HS-5 (cell line): Measurements from ENCODE around the gene SYNGR2.

Experiments
- DNase-seq: peaks from one replicate; pipeline ENCODE4 v3.0.0-alpha.2; 2012; ENCODE audit warnings: low read depth

Gene SYNGR2

DNA sequence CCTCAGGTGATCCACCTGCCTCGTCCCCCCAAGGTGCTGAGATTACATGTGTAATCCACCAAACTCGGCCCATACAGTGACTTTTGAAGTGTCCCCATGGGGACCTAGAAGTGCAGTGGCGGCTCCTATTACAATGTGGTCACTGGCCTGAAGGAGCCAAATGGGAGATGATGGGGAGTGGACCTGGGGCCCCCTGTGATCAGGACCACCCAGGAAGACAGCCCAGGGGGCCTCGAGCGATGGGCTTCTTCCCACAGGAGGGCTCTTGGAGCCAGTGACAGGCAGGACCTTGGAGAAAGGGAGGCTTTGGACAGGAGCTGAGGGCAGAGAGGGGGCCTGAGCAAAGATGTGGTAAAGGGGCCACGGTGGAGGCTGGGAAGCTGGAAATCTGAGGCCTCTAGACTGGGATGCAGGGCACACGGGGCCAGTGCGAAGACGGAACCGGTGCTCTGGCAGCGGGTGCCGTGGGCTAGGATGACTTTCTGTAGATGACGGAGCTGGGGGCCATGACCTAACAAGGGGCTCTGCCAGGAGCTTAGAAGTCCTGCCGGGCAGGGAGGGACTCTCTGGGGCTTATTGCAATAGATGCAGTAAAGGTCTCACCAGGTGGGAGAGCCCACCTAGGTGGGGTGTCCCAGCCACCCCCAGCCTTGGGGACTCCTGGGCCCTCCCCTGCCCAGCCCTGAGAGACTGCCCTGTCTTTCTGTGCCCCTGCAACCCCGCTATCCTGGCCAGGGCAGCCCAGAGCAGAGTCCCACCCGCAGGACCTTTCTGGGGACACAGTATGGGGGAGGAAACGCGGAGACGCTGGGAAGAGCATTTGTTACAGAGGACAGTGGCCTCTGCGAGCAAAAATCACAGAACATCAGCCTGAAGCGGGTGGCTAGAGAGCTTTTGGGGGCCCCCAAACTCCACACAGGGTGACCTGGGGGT lies 24.9 kb upstream of the SYNGR2 start:
- DNase-seq, result no peak

DNA sequence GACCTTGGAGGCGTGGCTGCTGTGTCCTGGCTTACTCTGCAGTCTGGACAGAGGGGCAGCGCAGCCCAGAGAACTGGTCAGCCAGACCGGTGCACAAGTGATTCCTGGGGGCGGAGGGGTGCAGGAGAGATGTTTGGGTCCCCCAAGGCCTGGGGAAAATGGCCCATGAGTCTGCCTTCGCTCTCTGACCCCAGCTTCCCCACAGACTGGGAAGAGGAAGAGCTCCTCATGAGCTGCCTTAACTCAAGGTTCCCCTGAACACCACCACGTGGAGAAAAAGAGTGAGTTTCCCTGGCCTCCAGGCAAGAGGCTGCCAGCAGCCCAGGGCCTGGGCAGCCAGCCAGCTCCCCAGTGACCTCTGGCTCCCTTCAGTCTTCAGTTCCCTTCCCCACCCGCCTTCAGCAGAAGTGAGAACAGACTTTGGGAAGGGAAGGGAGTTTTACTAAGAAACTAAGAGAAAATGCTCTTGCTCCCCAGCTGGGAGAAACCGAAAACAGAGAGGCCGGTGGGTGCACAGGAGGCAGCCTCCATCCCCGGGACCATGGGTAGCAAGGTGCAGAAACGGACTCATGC lies 24.1 kb upstream of the SYNGR2 start:
- no peak for DNase-seq

DNA sequence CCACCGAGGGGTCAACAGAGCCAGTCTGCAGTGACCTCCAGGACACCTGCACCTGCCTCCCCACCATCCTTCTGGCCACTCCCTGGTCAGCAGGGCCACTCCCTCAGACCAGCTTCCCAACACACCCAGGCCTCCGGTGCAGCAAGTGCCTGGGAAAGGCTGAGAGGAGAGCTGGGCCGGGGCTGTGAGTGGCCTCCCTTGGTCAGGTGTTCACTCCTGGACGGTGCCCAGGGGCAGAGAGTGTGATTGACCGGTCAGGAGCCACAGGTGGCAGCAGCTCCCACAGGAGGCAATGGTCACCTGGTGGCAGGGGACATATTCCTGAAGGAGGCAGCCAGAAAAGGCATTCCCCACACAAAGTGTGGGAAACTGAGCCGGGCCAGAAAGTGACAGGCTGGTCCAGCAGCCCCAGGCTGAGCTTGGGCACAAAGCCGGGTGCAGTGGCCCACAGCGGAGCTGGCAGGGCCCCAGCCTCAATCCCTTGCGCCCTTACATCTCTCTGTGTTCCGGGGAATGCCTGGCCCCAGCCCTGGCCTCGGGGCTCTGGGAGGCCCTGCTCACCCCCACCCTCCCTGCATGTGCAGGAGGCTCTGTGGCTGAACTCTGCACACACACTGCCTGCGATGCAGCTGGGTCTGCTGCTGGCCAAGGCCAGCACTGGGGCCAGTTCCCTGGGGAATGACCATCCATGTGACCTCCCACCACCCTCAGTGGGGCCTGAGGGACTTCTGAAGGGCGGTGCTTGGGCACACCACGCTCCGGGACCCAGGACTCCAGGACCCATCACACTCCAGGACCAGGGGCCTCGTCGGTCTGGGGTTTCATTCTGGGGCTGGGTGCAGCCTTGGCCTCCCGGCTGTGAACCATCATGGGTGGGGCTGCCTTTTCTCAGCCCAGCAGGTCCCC lies 23.4 kb upstream of the SYNGR2 start:
- no peak for DNase-seq

DNA sequence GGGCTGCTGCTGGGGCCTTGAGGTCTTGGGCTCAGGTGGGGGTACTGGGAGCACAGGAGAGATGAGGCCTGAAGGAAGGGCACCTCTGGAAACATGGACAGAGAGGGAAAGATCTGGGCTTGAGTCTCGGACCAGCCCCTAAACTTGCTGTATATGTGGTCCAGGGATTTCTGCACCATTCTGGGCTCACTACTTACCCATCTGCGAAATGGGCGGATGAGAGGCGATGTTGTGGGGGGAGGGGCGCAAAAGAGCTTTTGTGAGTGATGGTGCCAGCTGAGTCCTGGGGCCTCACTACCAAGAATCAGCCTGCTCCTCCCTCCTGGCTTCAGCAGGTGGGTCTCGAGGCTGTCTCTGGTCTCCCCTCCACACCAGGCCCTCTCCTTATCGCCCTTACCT lies 21.9 kb upstream of the SYNGR2 start:
- DNase-seq, result no peak

DNA sequence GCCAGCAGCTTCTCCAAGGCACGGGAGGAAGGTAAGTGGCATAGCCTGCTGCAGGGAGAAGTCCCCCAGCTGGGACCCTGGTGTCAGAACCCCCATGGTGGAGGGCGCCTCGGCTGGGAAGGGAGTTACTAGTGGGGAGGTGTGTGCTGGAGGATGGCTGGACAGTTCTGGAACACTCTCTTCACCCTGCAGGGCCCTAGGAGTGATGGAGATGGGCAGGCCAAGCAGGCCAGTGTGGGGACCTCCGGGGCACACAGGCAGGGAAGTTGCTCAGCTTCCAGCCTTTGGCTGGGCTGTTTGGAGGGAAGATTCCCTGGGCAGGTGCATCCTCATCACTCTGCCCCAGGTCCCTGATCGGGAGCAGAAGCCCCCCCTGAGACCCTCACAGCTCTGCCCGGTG lies 21.5 kb upstream of the SYNGR2 start:
- DNase-seq, result no peak

DNA sequence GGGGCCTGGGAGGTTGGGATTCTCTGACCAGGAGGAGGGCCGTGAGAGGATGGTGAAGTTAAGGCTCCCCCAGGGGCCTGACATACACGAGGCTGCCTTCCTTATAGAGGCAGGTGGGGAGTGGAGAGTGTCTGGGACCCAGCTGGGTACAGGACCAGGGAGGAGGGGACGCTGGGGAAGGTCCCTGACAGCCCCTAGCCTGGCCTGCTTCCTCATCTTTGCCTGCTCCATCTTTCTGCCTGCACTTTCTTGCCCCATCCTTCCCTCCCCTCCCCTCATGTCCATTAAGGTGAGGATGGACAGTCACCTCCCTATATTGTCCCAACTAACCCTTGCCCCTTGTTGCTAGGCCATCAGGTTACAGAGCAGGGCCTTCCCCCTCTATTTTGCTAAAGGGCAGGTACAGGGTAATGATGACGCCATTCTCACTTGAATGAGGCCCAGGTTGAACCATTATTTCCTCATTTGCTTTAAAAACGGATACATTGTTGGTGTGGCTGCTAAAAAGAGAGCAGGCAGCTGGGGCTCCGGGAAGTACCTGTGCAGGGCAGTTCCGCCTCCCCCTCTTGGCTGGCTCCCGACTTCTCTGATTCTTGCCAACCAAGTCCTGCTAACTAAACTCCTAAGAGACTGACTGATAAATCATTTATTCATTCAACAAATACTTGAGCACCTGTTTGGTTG lies 20.9 kb upstream of the SYNGR2 start:
- DNase-seq, result no peak

DNA sequence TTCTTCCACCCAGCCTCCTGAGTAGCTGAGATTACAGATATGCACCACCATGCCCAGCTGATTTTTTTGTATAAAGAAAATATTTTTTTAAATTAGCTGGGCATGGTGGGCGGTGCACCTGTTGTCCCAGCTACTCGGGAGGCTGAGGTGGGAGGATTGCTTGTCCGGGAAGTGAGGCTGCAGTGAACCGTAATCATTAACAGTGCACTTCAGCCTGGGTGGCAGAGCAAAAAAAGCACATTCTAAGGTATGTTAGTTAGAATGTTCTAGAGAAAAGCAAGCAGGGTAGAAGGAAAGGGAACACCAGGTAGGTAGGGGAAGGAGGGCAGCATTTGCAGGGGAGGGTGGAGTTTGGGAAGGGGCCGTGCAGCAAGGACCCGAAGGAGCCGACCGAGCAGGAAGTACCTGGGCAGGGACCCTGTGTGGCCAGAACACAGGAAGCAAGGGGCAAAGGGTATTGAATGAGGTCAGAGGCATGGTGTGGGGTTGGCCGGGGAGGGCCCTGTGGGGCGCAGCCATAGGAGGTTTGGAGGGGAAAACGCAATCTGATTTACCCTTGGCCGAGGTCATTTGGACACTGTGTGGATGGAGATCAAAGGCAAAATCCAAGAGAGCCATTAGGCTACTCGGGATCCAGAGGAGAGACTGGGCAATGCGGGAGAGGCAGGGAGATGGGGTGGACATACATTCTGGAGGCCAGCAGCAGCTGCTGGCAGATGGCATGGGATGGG lies 19.9 kb upstream of the SYNGR2 start:
- DNase-seq, result no peak

DNA sequence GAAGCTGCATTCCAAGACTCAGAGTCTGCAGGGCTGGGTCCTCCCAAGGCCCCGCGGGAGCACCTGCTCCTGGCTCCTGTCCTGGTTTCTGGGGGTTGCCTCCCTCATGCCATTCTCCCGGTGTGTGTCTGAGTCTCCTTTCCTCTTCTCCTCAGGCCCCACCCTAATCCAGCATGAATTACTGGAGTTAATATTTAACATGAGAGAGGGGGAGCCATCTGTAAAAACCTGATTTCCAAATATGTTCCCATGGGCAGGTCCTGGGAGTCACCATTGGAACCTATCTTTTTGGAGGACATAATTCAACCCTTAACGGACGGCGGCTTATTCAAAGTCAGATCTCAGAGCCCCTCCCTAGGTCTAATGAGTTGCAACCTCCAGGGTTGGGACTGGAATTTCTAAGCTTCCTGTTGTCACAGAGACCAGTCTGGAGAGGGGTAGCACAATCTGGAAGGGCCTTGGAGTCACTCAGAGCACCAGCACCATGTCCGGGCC lies 16.8 kb upstream of the SYNGR2 start:
- DNase-seq, result no peak

DNA sequence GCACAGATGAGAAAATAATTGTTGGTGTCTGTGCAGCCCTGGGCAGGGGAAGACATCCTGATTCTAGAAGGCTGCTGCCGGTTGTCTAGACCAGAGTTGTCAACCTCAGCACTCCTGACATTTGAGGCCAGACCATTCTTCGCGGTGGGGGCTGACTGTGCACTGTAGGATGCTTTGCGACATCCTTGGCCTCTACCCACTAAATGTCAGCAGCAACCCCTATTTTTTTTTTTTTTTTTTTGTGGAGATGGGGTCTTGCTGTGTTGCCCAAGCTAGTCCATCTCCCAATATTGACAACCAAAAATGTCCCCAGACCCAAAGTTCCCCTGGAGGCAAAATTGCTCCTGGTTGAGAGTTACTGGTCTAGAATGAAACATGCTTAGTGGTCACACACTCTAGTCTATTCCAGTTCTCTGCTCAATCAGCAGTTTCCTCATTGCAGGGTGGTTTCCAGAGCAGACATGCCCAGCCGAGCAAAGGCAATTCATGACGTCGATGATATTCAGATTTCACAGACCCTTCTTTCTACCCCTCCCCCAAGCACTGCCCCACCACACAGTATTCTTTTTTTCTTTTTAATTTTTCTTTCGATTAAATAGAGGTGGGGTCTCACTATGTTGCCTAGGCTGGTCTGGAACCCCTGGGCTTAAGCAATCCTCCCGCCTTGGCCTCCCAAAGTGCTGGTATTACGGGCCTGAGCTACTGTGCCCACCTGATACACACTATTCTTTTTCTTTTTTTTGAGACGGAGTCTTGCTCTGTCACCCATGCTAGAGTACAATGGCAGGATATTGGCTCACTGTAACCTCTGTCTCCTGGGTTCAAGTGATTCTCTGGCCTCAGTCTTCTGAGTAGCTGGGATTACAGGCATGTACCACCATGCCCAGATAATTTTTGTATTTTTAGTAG lies 13.2 kb upstream of the SYNGR2 start:
- no peak for DNase-seq

DNA sequence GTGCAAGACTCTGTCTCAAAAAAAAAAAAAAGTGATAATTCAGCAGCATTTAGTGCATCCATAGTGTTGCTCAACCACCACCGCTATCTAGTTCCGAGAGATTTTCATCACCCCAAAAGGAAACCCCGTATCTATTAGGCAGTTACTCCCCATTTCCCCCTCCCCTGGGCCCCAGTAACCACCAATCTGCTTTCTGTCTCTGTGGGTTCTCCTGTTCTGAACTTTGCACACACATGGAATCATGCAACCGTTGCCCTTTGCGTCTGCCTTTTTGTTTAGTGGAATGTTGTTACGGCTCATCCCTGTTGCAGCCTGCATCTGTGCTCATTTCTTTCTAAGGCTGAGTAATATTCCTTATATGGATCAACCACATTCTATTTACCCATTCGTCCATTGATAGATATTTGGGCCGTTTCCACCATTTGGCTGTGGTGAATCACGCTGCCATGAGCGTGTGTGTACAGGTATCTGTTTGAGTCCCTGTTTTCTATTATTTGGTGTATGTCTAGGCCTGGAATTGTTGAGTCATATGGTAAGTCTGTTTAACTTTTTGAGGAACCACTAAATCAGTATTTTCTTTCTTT lies 8.7 kb upstream of the SYNGR2 start:
- DNase-seq, result peak; percentile 92

DNA sequence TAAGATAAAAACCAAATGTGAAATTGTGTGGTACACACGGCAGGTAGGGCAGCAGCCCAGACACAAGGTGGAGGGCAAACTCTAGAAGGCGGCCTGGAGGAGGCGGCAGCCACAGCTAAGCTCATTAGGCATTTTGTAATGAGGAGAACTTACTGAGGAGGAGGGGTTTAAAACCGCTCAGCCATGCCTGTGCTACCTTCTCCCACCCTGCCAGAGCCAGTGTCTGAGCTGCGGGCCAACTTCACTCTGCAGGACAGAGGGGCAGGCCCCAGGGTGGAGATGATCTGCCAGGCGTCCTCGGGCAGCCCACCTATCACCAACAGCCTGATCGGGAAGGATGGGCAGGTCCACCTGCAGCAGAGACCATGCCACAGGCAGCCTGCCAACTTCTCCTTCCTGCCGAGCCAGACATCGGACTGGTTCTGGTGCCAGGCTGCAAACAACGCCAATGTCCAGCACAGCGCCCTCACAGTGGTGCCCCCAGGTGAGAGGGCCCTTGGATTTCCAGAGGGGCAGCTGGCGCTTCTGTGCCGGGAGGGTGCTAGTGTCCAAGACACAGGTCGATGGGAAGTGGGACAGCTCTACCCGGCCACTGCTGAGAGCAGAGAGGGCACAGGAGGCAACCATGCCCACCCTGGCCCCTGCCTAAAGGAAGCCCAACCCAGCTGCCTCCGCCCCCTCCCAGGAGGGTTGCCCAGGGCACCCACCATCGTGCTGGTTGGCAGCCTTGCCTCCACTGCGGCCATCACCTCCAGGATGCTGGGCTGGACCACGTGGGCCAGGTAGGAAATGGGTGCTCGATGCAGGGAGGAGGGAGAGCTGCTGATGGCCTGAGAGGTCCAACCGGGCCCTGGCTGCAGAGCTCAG lies 4.3 kb upstream of the SYNGR2 start:
- no peak for DNase-seq

DNA sequence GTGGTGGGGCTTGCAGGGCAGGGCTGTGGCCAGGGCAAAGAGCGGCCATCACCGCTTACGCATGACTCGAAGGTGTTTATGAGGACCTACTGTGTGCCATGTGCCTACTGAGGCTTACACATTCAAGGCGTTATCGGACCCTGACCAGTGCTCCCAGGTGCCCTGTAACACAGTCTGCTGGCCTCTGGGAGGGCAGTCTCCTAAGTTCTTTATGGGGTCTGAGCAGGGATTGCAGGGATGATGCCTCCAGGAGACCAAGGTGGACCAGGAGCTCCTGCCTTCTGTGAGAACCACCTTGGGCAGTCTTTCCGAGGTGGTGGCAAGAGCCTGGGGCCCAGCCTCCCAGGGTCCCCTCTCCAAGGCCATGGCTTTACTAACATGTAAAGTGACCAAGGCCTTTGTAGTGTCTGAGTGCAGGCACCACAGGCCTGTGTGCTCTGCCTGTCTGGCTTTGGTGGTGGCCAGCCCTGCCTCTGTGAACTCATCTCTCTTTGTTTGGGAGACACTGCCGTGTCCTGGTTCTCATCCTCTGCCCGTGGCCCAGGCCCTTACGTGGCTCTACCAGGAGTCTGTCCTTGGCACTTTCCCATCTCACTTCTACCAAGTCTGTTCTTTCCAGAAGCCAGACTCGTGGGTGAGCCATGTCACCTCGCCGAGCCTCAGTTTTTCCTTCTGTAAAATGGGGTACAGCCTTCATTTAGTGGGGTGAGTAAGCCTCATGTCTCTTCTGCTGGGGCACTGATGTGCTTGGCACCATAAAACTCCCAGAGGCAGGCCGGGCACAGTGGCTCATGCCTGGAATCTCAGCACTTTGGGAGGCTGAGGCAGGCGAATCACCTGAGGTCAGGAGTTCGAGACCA lies 3.4 kb upstream of the SYNGR2 start:
- no peak for DNase-seq

DNA sequence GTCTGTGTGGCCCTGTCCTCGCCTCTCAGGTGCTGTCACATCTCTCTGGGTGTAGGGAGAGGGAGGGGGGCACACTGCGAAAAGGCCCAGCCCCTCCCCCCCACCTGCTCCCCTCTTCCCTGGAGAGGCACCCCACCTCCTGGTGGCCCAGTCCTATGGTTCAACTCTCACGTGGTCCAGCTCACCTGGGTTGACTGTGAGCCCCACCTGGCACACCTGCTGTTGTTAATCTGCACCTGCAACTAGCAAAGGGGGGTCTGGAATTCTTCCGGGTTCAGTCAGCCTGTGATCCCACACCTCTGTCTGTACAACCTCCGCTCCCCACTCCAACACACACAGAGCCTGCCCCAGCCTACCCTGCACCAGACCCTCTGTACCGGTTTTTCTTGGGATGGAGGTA lies 2.0 kb upstream of the SYNGR2 start:
- no peak for DNase-seq

DNA sequence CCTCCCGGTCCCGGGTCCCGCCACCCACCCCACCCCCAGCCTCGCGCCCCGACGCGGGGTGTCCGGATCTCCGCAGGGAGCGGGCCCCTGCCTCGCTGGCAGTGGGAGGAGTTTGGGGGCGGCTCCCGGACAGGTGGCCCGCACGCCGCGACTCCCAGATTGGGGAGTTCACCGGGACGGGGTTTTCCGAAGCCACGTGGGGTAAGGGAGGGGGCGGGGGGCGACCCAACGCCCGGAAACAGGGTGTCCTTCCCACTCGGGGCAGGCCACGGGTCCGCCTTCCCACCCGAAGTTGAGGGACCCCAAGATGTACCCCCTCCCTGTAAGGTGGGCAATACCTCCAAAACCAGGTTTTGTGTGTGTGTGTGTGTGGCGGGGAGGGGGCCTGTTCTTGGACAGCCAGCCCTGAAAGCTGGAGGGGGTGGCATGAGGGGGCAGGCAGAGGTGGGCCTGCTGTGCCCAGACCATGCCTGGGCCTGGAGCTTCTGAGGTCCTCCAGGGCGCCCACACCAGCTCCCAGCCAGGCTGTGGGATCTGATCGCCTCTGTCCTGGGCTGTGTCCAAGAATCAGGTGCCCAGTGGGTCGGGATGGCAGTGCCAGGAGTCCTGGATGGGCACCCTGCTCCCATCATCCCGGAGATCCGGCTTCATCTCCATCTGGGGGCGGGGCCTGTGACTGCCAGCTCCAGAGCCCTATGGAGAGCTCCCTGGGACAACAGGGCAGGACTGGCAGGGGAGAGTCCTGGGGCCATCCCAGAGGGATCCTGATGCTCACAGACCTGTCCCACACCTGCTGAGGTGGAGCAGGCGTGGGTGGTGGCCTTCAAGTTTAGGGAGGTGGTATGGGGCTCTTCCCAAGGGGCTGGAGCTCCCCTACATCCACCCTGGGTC lies 767 bp downstream of the SYNGR2 start:
- DNase-seq, result no peak

DNA sequence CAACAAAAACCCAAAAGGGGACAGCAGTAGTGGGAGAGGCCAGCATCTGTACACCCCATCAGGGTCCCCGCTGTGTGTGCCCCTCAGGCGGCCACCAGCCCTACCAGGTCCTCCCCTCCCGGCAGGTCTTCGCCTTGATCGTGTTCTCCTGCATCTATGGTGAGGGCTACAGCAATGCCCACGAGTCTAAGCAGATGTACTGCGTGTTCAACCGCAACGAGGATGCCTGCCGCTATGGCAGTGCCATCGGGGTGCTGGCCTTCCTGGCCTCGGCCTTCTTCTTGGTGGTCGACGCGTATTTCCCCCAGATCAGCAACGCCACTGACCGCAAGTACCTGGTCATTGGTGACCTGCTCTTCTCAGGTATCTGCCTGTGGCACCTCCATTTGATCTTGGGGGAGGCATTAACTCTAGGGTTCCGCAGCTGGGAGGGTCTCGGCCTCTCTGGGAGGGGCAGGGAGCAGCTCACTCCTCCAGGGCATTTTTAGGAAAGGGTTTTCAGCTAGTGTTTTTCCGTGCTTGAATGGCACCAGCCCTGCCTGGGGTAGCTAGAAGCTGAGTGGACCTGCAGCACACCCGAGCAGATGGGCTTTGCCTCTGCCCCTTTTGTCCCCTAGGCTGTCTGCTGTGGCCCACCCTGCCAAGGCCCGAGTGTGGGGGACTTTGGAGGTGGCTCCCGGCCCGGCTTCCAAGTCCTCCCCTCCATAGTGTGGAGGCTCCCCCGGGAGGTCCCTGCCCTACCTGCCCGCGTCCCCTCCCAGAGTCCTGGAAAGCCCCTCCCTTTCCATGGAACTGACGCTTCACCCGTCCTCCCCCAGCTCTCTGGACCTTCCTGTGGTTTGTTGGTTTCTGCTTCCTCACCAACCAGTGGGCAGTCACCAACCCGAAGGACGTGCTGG lies 2.6 kb downstream of the SYNGR2 start:
- no peak for DNase-seq
